Measurements from ENCODE around the gene CASP2. TPM values are rescaled to one million over a fixed set of nuclear protein-coding genes. Genes with fewer than 3 reads are reported as not detected.

Gene CASP2
- total RNA-seq, 1 experiment from 2014 or later: 64.1 TPM

GRCh38 chr7:143303733-143304132, 15.6 kb downstream of the CASP2 start:
- H3K9ac ChIP-seq (ENCODE audit: low read length): no peak overlapping the region
- H4K20me1 ChIP-seq (ENCODE audit: insufficient read depth): peaks cover 5% of the 10 kb centered on the region; the same call in 1 of the 2 replicates
- DNase-seq (ENCODE audit: low read depth, low spot score): no peak
- H3K4me3 ChIP-seq (replicated peaks in 1 of 2; ENCODE audit: low read depth in 1 of 2, low read length in 2 of 2): no peak overlapping the region
- H3K9me2 ChIP-seq (ENCODE audit: insufficient read depth): no peaks in the 10 kb centered on the region
- BruUV-seq (replicated peaks): no TSS peak
- intact Hi-C loops (cut with micrococcal nuclease): loop anchor here (5.0 kb wide), 1 partner anchor 104 kb away; the partner anchor contains the start of gene EPHA1
- ATAC-seq: no peak
- H3K9me3 ChIP-seq (ENCODE audit: control insufficient read depth in 1 of 2, insufficient read depth in 1 of 2, low read depth in 1 of 2, low read length in 2 of 2): no peaks in the 10 kb centered on the region
- RAD21 ChIA-PET (ENCODE audit: low non-redundant PET in 1 of 2, low total read pairs in 2 of 2, uncharacterized antibody in 2 of 2, unreplicated experiment in 2 of 2): no interaction called here
- H2AFZ ChIP-seq (ENCODE audit: low read depth, low read length, poor library complexity, severe bottlenecking): no peak overlapping the region
- CTCF ChIA-PET: no interaction called here
- peaks cover 4% of the 10 kb centered on the region; the same call in 1 of the 2 replicates for H3K79me2 ChIP-seq (ENCODE audit: insufficient read depth, low read length)
- no peaks in the 10 kb centered on the region for H3K27me3 ChIP-seq (ENCODE audit: insufficient read depth, low read length)
- TF ChIP-seq ELF1 (IDR thresholded peaks at IDR 0.05; ENCODE audit: borderline replicate concordance, low read depth) (no peak), CBX3 (IDR thresholded peaks at IDR 0.05; ENCODE audit: low read depth) (no peak), JUND (IDR thresholded peaks at IDR 0.05) (no peak), EZH2 (IDR thresholded peaks at IDR 0.05) (no peak), FOSL1 (IDR thresholded peaks at IDR 0.05; ENCODE audit: low read depth) (no peak), TCF7L2 (IDR thresholded peaks at IDR 0.05; ENCODE audit: borderline replicate concordance, extremely low read depth, insufficient read depth, insufficient read length) (no peak), SIN3A (IDR thresholded peaks at IDR 0.05; ENCODE audit: low read depth) (no peak), SP1 (IDR thresholded peaks at IDR 0.05; ENCODE audit: low read depth) (no peak), ZFX (IDR thresholded peaks at IDR 0.05) (no peak), REST (IDR thresholded peaks at IDR 0.05; ENCODE audit: low read depth) (no peak)
- POLR2A ChIA-PET: no interaction called here
- no peak overlapping the region for H3K27ac ChIP-seq (ENCODE audit: low read depth, low read length)
- H3K4me2 ChIP-seq (ENCODE audit: low read length): no peak overlapping the region
- no peaks in the 10 kb centered on the region for H3K4me1 ChIP-seq (ENCODE audit: control insufficient read depth in 1 of 2, insufficient read depth in 2 of 2, low read length in 2 of 2)
- peaks cover 57 to 79% of the 10 kb centered on the region in 2 experiments for H3K36me3 ChIP-seq (ENCODE audit: control insufficient read depth in 1 of 2, insufficient read depth in 2 of 2, low read length in 2 of 2)

All from HCT116 (cell line).